Liver (tissue), 9 donors: Measurements from ENCODE around the gene COPZ2. TPM values are rescaled to one million over a fixed set of nuclear protein-coding genes. Genes with fewer than 3 reads are reported as not detected.

Source experiments
- DNase-seq: peaks from one replicate; pipeline ENCODE4 v3.0.0-alpha.2; 2017; ENCODE audit warnings: low spot score
- H3K27ac ChIP-seq, 2 donors: one replicate each; pipeline ENCODE4 v1.7.0; 2013; ENCODE audit warnings: inconsistent platforms in 2 of 2, low read length in 2 of 2, control low read depth in 1 of 2, low read depth in 1 of 2, mild to moderate bottlenecking in 1 of 2
- H3K27me3 ChIP-seq, 4 donors: one replicate each; pipeline versions ENCODE4 v1.6.1 to v1.7.0; 2013; ENCODE audit warnings: low read length in 3 of 4, inconsistent platforms in 1 of 4, mild to moderate bottlenecking in 1 of 4, moderate library complexity in 1 of 4; ENCODE audit not compliant: control insufficient read depth in 4 of 4, insufficient read depth in 4 of 4
- H3K36me3 ChIP-seq, 4 donors: one replicate each; pipeline versions ENCODE4 v1.6.1 to v1.7.0; 2013; ENCODE audit warnings: low read length in 3 of 4, mild to moderate bottlenecking in 3 of 4, low read depth in 1 of 4, moderate library complexity in 1 of 4; ENCODE audit not compliant: control insufficient read depth in 4 of 4, insufficient read depth in 3 of 4
- H3K4me1 ChIP-seq, 4 donors: one replicate each; pipeline versions ENCODE4 v1.6.1 to v1.7.0; 2013; ENCODE audit warnings: low read length in 3 of 4, mild to moderate bottlenecking in 3 of 4, moderate library complexity in 1 of 4; ENCODE audit not compliant: control insufficient read depth in 4 of 4, insufficient read depth in 4 of 4
- H3K4me3 ChIP-seq, 3 donors: one replicate each; pipeline versions ENCODE4 v1.6.1 to v1.7.0; 2013; ENCODE audit warnings: low read length in 3 of 3, control low read depth in 1 of 3, low read depth in 1 of 3, mild to moderate bottlenecking in 1 of 3
- H3K9ac ChIP-seq, 2 donors: one replicate each; pipeline ENCODE4 v1.7.0; 2013; ENCODE audit warnings: low read length in 2 of 2, mild to moderate bottlenecking in 2 of 2, moderate library complexity in 2 of 2, control low read depth in 1 of 2, low read depth in 1 of 2
- H3K9me3 ChIP-seq, 4 donors: one replicate each; pipeline versions ENCODE4 v1.6.1 to v1.7.0; 2013; ENCODE audit warnings: low read length in 3 of 4; ENCODE audit not compliant: control insufficient read depth in 4 of 4
- EGR1 ChIP-seq, 2 donors: IDR thresholded peaks; 2 replicates each; pipeline ENCODE4 v1.6.1; 2016 to 2018; ENCODE audit warnings: antibody characterized with exemption in 2 of 2, low read depth in 2 of 2
- FOXA1 ChIP-seq: IDR thresholded peaks from 2 replicates; pipeline ENCODE4 v1.6.1; 2016; ENCODE audit warnings: antibody characterized with exemption
- FOXA2 ChIP-seq: IDR thresholded peaks from 2 replicates; pipeline ENCODE4 v1.6.1; 2016; ENCODE audit warnings: antibody characterized with exemption
- GABPA ChIP-seq, 2 donors: IDR thresholded peaks in 1 of 2; conservative IDR thresholded peaks in 1 of 2; 2 replicates each; pipeline ENCODE4 v1.6.1; 2016; ENCODE audit warnings: antibody characterized with exemption in 2 of 2, mild to moderate bottlenecking in 1 of 2, moderate library complexity in 1 of 2
- HNF4A ChIP-seq, 2 donors: conservative IDR thresholded peaks; 2 replicates each; pipeline ENCODE4 v1.6.1; 2016; ENCODE audit warnings: antibody characterized with exemption in 2 of 2, mild to moderate bottlenecking in 2 of 2
- HNF4G ChIP-seq: IDR thresholded peaks from 2 replicates; pipeline ENCODE4 v1.6.1; 2016; ENCODE audit warnings: antibody characterized with exemption
- JUND ChIP-seq, 2 donors: IDR thresholded peaks; 2 replicates each; pipeline ENCODE4 v1.6.1; 2016; ENCODE audit warnings: antibody characterized with exemption in 2 of 2
- MAX ChIP-seq: IDR thresholded peaks from 2 replicates; pipeline ENCODE4 v1.6.1; 2016; ENCODE audit warnings: antibody characterized with exemption
- NR2F2 ChIP-seq: IDR thresholded peaks from 2 replicates; pipeline ENCODE4 v1.6.1; 2016; ENCODE audit warnings: antibody characterized with exemption
- RAD21 ChIP-seq, 2 donors: IDR thresholded peaks; 2 replicates each; pipeline ENCODE4 v1.6.1; 2016; ENCODE audit warnings: antibody characterized with exemption in 2 of 2, mild to moderate bottlenecking in 2 of 2
- REST ChIP-seq: IDR thresholded peaks from 2 replicates; pipeline ENCODE4 v1.6.1; 2016; ENCODE audit warnings: antibody characterized with exemption, mild to moderate bottlenecking
- RXRA ChIP-seq, 2 donors: IDR thresholded peaks; 2 replicates each; pipeline ENCODE4 v1.6.1; 2017 to 2018; ENCODE audit warnings: antibody characterized with exemption in 2 of 2, mild to moderate bottlenecking in 1 of 2
- SP1 ChIP-seq: IDR thresholded peaks from 2 replicates; pipeline ENCODE4 v1.6.1; 2018; ENCODE audit warnings: antibody characterized with exemption, mild to moderate bottlenecking
- TAF1 ChIP-seq: conservative IDR thresholded peaks from 2 replicates; pipeline ENCODE4 v1.6.1; 2016; ENCODE audit warnings: antibody characterized with exemption, mild to moderate bottlenecking
- YY1 ChIP-seq: IDR thresholded peaks from 2 replicates; pipeline ENCODE4 v1.6.1; 2016; ENCODE audit warnings: antibody characterized with exemption, mild to moderate bottlenecking
- ZBTB33 ChIP-seq: IDR thresholded peaks from 2 replicates; pipeline ENCODE4 v1.6.1; 2016; ENCODE audit warnings: antibody characterized with exemption
- WGBS: extraction: QIAGEN DNeasy Blood & Tissue Kit; methylation state at CpG from one replicate; pipeline ENCODE4 v1.1.7; 2013; 5-methylcytosine and 5-hydroxymethylcytosine counted together
- polyA plus RNA-seq, 2 donors: library from polyadenylated mRNA; stranded (reverse) in 1 of 2; unstranded in 1 of 2; fragments of 200-250 nt in 1 of 2; fragments of >200 nt in 1 of 2; fragmentation: Nextera tagmentation in 1 of 2; extraction: Ambion mirVana in 1 of 2; gene quantifications; one replicate each; pipeline versions ENCODE4 v1.2.1 to v1.2.3, GENCODE V29; 2013 to 2015
- total RNA-seq, 2 donors: library from RNA; depleted of rRNA; stranded (reverse); fragments of >200 nt; gene quantifications; one replicate each; pipeline ENCODE4 v1.2.3, GENCODE V29; 2014
- TF ChIP-seq, protein P1 (sequence below): fragments of 150-350 bp; IDR thresholded peaks from 2 replicates; pipeline ENCODE4 v1.5.1; 2017; ENCODE audit warnings: improper control_type of control experiment, low read depth, low read length; ENCODE audit not compliant: missing input control
- TF ChIP-seq, protein P2 (sequence below): IDR thresholded peaks from 2 replicates; pipeline ENCODE4 v1.6.1; 2016; ENCODE audit warnings: antibody characterized with exemption
- donor health status: healthy.
- donor health status: healthy.
- donor health status: healthy.
- donor health status: healthy.
- donor health status: healthy.

The COPZ2 gene
- total and polyA plus RNA-seq, 4 donors = 2.6 to 38.1 (median 17.8) TPM

GRCh38 chr17:47993031-47993564, 44.5 kb downstream of the COPZ2 start (continued):
- TF ChIP-seq, protein P1, sequence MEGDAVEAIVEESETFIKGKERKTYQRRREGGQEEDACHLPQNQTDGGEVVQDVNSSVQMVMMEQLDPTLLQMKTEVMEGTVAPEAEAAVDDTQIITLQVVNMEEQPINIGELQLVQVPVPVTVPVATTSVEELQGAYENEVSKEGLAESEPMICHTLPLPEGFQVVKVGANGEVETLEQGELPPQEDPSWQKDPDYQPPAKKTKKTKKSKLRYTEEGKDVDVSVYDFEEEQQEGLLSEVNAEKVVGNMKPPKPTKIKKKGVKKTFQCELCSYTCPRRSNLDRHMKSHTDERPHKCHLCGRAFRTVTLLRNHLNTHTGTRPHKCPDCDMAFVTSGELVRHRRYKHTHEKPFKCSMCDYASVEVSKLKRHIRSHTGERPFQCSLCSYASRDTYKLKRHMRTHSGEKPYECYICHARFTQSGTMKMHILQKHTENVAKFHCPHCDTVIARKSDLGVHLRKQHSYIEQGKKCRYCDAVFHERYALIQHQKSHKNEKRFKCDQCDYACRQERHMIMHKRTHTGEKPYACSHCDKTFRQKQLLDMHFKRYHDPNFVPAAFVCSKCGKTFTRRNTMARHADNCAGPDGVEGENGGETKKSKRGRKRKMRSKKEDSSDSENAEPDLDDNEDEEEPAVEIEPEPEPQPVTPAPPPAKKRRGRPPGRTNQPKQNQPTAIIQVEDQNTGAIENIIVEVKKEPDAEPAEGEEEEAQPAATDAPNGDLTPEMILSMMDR = no peak
- TF ChIP-seq ZBTB33 (no peak), HNF4G (no peak), HNF4A (conservative IDR thresholded peaks at IDR 0.05) (no peak)

DNA sequence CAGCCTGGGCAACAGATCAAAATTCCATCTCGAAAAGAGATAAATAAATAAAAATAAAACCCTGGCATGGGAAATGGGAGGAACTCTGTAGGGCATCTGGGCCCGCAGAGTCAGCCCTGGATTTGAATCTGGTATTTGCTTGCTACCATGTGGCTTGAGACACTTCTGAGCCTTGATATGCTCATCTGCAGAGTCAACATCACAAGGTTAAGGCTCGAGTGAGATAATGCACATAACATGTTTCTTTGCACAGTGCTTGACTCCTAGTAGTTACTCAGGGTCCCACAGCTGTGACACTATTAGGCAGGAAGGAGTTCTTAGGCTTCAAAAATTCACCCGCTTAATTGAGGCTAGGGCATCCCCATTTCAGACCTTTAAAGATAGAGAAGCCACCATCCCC, 45.4 kb downstream of the COPZ2 start:
- WGBS = 70% methylated on average over 4 of the region's 4 CpGs
- no peaks in the 10 kb centered on the region for H3K9me3 ChIP-seq
- H3K27ac ChIP-seq = no peak overlapping the region
- H3K36me3 ChIP-seq = no peaks in the 10 kb centered on the region
- H3K27me3 ChIP-seq = no peaks in the 10 kb centered on the region
- TF ChIP-seq RXRA (IDR thresholded peaks at IDR 0.05) = no peak
- no peak for TF ChIP-seq JUND (IDR thresholded peaks at IDR 0.05)
- no peak for TF ChIP-seq HNF4A (conservative IDR thresholded peaks at IDR 0.05)
- TF ChIP-seq EGR1 (IDR thresholded peaks at IDR 0.05; ENCODE audit: low read depth in 2 of 2) = no peak
- TF ChIP-seq ZBTB33 = no peak
- TF ChIP-seq RAD21 (IDR thresholded peaks at IDR 0.05) = no peak
- TF ChIP-seq FOXA1 = no peak
- TF ChIP-seq TAF1 = no peak
- no peak for TF ChIP-seq YY1
- no peak for TF ChIP-seq REST
- TF ChIP-seq FOXA2 = no peak
- no peak for TF ChIP-seq GABPA (IDR thresholded peaks at IDR 0.05 in 1 of 2, conservative IDR thresholded peaks at IDR 0.05 in 1 of 2)
- TF ChIP-seq, protein P1 = no peak
- TF ChIP-seq SP1 = no peak
- TF ChIP-seq MAX = no peak
- TF ChIP-seq, protein P2, sequence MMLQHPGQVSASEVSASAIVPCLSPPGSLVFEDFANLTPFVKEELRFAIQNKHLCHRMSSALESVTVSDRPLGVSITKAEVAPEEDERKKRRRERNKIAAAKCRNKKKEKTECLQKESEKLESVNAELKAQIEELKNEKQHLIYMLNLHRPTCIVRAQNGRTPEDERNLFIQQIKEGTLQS = no peak
- TF ChIP-seq HNF4G = no peak
- TF ChIP-seq NR2F2 = no peak
- no peak overlapping the region for H3K4me3 ChIP-seq
- H3K9ac ChIP-seq = no peak overlapping the region
- H3K4me1 ChIP-seq = no peaks in the 10 kb centered on the region
- DNase-seq = no peak
